GM12878 (cell line): ENCODE measurements around the gene PSMD13. TPM values are rescaled to one million over a fixed set of nuclear protein-coding genes. Genes with fewer than 3 reads are reported as not detected.

Source experiments
- BACH1 ChIP-seq: fragments of 450-650 bp; IDR thresholded peaks from 2 replicates; pipeline ENCODE4 v1.6.1; 2017; ENCODE audit warnings: mild to moderate bottlenecking, borderline replicate concordance
- EZH2 ChIP-seq: IDR thresholded peaks from 2 replicates; pipeline ENCODE4 v1.6.1; 2012; ENCODE audit warnings: low read depth, mild to moderate bottlenecking, control low read depth, inconsistent platforms, low read length, borderline replicate concordance; ENCODE audit not compliant: control insufficient read depth
- HDAC6 ChIP-seq: fragments of 200-600 bp; sonication (generic); IDR thresholded peaks from one replicate; pipeline ENCODE4 v1.8.0; 2017; ENCODE audit warnings: antibody characterized with exemption; ENCODE audit not compliant: unreplicated experiment
- IKZF1 ChIP-seq: fragments of 450-650 bp; conservative IDR thresholded peaks from 2 replicates; pipeline ENCODE4 v1.6.1; 2017; ENCODE audit warnings: antibody characterized with exemption, mild to moderate bottlenecking
- NBN ChIP-seq: fragments of 450-650 bp; IDR thresholded peaks from 2 replicates; pipeline ENCODE4 v1.6.1; 2016
- PBX3 ChIP-seq: IDR thresholded peaks from 2 replicates; pipeline ENCODE4 v1.6.1; 2011; ENCODE audit warnings: mild to moderate bottlenecking, low read depth, low read length, moderate library complexity; ENCODE audit not compliant: insufficient replicate concordance
- RAD51 ChIP-seq: fragments of 450-650 bp; IDR thresholded peaks from 2 replicates; pipeline ENCODE4 v1.6.1; 2016; ENCODE audit warnings: moderate library complexity, mild to moderate bottlenecking, inconsistent platforms
- RB1 ChIP-seq: fragments of 450-650 bp; formaldehyde crosslinking; IDR thresholded peaks from 2 replicates; pipeline ENCODE4 v1.6.1; 2017; ENCODE audit warnings: mild to moderate bottlenecking, borderline replicate concordance
- RCOR1 ChIP-seq: conservative IDR thresholded peaks from 2 replicates; pipeline ENCODE4 v1.6.1; 2012; ENCODE audit warnings: low read depth, low read length, improper control_type of control experiment
- RELA ChIP-seq: fragments of 450-650 bp; IDR thresholded peaks from 2 replicates; pipeline ENCODE4 v1.8.0; 2014; ENCODE audit warnings: borderline replicate concordance; ENCODE audit not compliant: partially characterized antibody
- SMAD1 ChIP-seq: fragments of 450-650 bp; IDR thresholded peaks from 2 replicates; pipeline ENCODE4 v1.6.1; 2018; ENCODE audit warnings: mild to moderate bottlenecking, low read depth; ENCODE audit not compliant: partially characterized antibody
- SP1 ChIP-seq: IDR thresholded peaks from one replicate; pipeline ENCODE4 v1.6.1; 2011; ENCODE audit warnings: low read depth, low read length
- TAF1 ChIP-seq: IDR thresholded peaks from 2 replicates; pipeline ENCODE4 v1.6.1; 2011; ENCODE audit warnings: mild to moderate bottlenecking, low read depth, low read length, borderline replicate concordance
- TCF7 ChIP-seq: IDR thresholded peaks from 2 replicates; pipeline ENCODE4 v1.6.1; 2014; ENCODE audit warnings: antibody characterized with exemption, borderline replicate concordance
- USF2 ChIP-seq: IDR thresholded peaks from 2 replicates; pipeline ENCODE4 v1.6.1; 2011; ENCODE audit warnings: low read depth, low read length, improper control_type of control experiment, borderline replicate concordance
- ZNF24 ChIP-seq: fragments of 450-650 bp; IDR thresholded peaks from 2 replicates; pipeline ENCODE4 v1.6.1; 2017; ENCODE audit warnings: antibody characterized with exemption, mild to moderate bottlenecking
- polyA plus RNA-seq, 11 experiments: library from polyadenylated mRNA; depleted of rRNA in 4 of 11; unstranded in 6 of 11; stranded (reverse) in 5 of 11; fragments of >200 nt; fragmentation: Nextera tagmentation in 4 of 11; fragmentation: Illumina TruSeq in 1 of 11; extraction: Ambion mirVana in 4 of 11; extraction: Trizol in 1 of 11; gene quantifications; 1 replicate in 1 of 11; 2 replicates in 10 of 11; pipeline versions ENCODE4 v1.2.1 to v1.2.3, GENCODE V29; 2011 to 2016; ENCODE audit warnings: inconsistent platforms in 2 of 11, missing spikeins in 2 of 11, low read depth in 1 of 11
- total RNA-seq, 4 experiments: library from RNA; depleted of rRNA in 3 of 4; stranded (reverse); fragments of >200 nt in 3 of 4; fragmentation: Illumina TruSeq in 1 of 4; extraction: Trizol in 1 of 4; gene quantifications; 2 replicates each; pipeline versions ENCODE4 v1.2.1 to v1.2.3, GENCODE V29; 2013 to 2021
- TF ChIP-seq, protein P1 (sequence below): IDR thresholded peaks from 2 replicates; pipeline ENCODE4 v1.6.1; 2012; ENCODE audit warnings: low read length, inconsistent platforms
- TF ChIP-seq, protein P2 (sequence below): IDR thresholded peaks from 2 replicates; pipeline ENCODE4 v1.6.1; 2011; ENCODE audit warnings: low read depth, mild to moderate bottlenecking, low read length, moderate library complexity, borderline replicate concordance; ENCODE audit errors: extremely low read depth
- TF ChIP-seq, protein P3 (sequence below): fragments of 450-650 bp; IDR thresholded peaks from 2 replicates; pipeline ENCODE4 v1.6.1; 2017; ENCODE audit warnings: mild to moderate bottlenecking, moderate library complexity
- TF ChIP-seq, protein P4 (sequence below), 3 experiments: IDR thresholded peaks in 2 of 3; conservative IDR thresholded peaks in 1 of 3; 2 replicates each; pipeline ENCODE4 v1.5.1; 2011; ENCODE audit warnings: low read depth in 3 of 3, low read length in 3 of 3, mild to moderate bottlenecking in 3 of 3, control low read depth in 2 of 3, moderate library complexity in 2 of 3, inconsistent platforms in 1 of 3, mixed read lengths in 1 of 3; ENCODE audit not compliant: control insufficient read depth in 2 of 3, insufficient read depth in 1 of 3; ENCODE audit errors: extremely low read depth in 1 of 3

PSMD13 gene
- total and polyA plus RNA-seq, 10 of the 15 experiments (the other 5 are each of a cell fraction or from before 2014, with no cell fraction given) = 141 to 303 (median 177) TPM

GRCh38 chr11:207208-207862 is 29.4 kb upstream of the PSMD13 start, which contains the start of the genes BET1L and RIC8A (continued):
- TF ChIP-seq, protein P1, sequence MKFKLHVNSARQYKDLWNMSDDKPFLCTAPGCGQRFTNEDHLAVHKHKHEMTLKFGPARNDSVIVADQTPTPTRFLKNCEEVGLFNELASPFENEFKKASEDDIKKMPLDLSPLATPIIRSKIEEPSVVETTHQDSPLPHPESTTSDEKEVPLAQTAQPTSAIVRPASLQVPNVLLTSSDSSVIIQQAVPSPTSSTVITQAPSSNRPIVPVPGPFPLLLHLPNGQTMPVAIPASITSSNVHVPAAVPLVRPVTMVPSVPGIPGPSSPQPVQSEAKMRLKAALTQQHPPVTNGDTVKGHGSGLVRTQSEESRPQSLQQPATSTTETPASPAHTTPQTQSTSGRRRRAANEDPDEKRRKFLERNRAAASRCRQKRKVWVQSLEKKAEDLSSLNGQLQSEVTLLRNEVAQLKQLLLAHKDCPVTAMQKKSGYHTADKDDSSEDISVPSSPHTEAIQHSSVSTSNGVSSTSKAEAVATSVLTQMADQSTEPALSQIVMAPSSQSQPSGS = no peak
- peak; percentile 94 for TF ChIP-seq NBN
- TF ChIP-seq TCF7 = no peak
- TF ChIP-seq RAD51 = no peak
- TF ChIP-seq, protein P2, sequence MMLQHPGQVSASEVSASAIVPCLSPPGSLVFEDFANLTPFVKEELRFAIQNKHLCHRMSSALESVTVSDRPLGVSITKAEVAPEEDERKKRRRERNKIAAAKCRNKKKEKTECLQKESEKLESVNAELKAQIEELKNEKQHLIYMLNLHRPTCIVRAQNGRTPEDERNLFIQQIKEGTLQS = peak; percentile 77; the same call in 1 of the 2 replicates
- TF ChIP-seq TAF1 = peak; percentile 39
- no peak for TF ChIP-seq EZH2
- peak; percentile 72 for TF ChIP-seq SMAD1
- TF ChIP-seq RCOR1 = no peak
- no peak for TF ChIP-seq HDAC6
- TF ChIP-seq, protein P3, sequence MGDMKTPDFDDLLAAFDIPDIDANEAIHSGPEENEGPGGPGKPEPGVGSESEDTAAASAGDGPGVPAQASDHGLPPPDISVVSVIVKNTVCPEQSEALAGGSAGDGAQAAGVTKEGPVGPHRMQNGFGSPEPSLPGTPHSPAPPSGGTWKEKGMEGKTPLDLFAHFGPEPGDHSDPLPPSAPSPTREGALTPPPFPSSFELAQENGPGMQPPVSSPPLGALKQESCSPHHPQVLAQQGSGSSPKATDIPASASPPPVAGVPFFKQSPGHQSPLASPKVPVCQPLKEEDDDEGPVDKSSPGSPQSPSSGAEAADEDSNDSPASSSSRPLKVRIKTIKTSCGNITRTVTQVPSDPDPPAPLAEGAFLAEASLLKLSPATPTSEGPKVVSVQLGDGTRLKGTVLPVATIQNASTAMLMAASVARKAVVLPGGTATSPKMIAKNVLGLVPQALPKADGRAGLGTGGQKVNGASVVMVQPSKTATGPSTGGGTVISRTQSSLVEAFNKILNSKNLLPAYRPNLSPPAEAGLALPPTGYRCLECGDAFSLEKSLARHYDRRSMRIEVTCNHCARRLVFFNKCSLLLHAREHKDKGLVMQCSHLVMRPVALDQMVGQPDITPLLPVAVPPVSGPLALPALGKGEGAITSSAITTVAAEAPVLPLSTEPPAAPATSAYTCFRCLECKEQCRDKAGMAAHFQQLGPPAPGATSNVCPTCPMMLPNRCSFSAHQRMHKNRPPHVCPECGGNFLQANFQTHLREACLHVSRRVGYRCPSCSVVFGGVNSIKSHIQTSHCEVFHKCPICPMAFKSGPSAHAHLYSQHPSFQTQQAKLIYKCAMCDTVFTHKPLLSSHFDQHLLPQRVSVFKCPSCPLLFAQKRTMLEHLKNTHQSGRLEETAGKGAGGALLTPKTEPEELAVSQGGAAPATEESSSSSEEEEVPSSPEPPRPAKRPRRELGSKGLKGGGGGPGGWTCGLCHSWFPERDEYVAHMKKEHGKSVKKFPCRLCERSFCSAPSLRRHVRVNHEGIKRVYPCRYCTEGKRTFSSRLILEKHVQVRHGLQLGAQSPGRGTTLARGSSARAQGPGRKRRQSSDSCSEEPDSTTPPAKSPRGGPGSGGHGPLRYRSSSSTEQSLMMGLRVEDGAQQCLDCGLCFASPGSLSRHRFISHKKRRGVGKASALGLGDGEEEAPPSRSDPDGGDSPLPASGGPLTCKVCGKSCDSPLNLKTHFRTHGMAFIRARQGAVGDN = peak; percentile 30; the same call in 1 of the 2 replicates
- TF ChIP-seq RELA = no peak
- TF ChIP-seq PBX3 = no peak
- peak; percentile 62 for TF ChIP-seq SP1
- no peak for TF ChIP-seq ZNF24
- TF ChIP-seq RB1 = peak; percentile 70; the same call in 1 of the 2 replicates
- TF ChIP-seq, protein P4, sequence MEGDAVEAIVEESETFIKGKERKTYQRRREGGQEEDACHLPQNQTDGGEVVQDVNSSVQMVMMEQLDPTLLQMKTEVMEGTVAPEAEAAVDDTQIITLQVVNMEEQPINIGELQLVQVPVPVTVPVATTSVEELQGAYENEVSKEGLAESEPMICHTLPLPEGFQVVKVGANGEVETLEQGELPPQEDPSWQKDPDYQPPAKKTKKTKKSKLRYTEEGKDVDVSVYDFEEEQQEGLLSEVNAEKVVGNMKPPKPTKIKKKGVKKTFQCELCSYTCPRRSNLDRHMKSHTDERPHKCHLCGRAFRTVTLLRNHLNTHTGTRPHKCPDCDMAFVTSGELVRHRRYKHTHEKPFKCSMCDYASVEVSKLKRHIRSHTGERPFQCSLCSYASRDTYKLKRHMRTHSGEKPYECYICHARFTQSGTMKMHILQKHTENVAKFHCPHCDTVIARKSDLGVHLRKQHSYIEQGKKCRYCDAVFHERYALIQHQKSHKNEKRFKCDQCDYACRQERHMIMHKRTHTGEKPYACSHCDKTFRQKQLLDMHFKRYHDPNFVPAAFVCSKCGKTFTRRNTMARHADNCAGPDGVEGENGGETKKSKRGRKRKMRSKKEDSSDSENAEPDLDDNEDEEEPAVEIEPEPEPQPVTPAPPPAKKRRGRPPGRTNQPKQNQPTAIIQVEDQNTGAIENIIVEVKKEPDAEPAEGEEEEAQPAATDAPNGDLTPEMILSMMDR (IDR thresholded peaks at IDR 0.05 in 2 of 3, conservative IDR thresholded peaks at IDR 0.05 in 1 of 3; ENCODE audit: control insufficient read depth in 2 of 3, extremely low read depth in 1 of 3, insufficient read depth in 1 of 3, low read depth in 3 of 3, low read length in 3 of 3) = no peak
- no peak for TF ChIP-seq USF2
- peak; percentile 54 for TF ChIP-seq IKZF1
- TF ChIP-seq BACH1 = 0 out of 2 replicates have a peak, but pooled peaks have one; percentile 46
